Stomach (tissue), 4 donors: ENCODE measurements around the gene FGF8.

Experiments
- POLR2A ChIP-seq, 4 donors: fragments of 450-650 bp; IDR thresholded peaks; one replicate each; pipeline ENCODE4 v1.6.1; 2016; ENCODE audit warnings: antibody characterized with exemption in 4 of 4, control low read depth in 2 of 4, mild to moderate bottlenecking in 1 of 4, moderate library complexity in 1 of 4
- POLR2AphosphoS5 ChIP-seq, 3 donors: sonication (generic); formaldehyde crosslinking; IDR thresholded peaks; one replicate each; pipeline ENCODE4 v1.6.1; 2016; ENCODE audit warnings: antibody characterized with exemption in 3 of 3
- TF ChIP-seq, protein P1 (sequence below), 7 experiments: fragments of 450-650 bp in 4 of 7; fragments of 200-600 bp in 3 of 7; sonication (generic) in 3 of 7; IDR thresholded peaks; one replicate each; pipeline ENCODE4 v1.5.1; 2016 to 2019; ENCODE audit warnings: antibody characterized with exemption in 7 of 7, control low read depth in 2 of 7, mild to moderate bottlenecking in 1 of 7

DNA sequence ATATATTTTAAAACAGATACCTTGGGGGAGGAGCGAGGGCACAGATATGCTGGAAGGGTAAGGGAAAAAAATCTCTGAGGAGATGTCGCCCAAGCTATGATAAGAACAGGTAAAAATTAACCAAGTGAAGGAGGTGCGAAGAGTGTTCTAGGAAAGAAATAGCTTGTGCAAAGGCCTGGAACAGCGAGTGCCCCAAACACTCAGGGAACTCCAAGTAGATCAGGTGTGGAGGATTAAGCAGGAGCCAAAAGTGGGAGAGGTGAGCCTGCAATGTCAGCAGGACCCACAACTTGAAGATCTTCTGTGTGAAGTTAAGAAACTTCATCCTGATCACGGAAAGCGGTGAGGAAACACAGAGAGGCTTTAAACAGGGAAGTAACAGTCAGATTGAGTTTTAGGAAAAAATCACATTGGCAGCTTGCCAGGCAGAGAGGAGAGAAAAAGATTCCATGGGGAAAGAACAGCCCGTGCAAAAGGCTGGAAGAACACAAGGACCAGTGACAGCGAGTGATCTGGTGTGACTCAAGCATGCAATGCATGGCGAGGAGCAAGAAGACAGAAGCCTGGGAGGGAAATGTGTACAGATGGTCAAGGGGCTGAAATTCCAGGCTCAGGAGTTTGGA is 30.7 kb downstream of the FGF8 start:
- TF ChIP-seq, protein P1, sequence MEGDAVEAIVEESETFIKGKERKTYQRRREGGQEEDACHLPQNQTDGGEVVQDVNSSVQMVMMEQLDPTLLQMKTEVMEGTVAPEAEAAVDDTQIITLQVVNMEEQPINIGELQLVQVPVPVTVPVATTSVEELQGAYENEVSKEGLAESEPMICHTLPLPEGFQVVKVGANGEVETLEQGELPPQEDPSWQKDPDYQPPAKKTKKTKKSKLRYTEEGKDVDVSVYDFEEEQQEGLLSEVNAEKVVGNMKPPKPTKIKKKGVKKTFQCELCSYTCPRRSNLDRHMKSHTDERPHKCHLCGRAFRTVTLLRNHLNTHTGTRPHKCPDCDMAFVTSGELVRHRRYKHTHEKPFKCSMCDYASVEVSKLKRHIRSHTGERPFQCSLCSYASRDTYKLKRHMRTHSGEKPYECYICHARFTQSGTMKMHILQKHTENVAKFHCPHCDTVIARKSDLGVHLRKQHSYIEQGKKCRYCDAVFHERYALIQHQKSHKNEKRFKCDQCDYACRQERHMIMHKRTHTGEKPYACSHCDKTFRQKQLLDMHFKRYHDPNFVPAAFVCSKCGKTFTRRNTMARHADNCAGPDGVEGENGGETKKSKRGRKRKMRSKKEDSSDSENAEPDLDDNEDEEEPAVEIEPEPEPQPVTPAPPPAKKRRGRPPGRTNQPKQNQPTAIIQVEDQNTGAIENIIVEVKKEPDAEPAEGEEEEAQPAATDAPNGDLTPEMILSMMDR (IDR thresholded peaks at IDR 0.05), result no peak
- TF ChIP-seq POLR2AphosphoS5 (IDR thresholded peaks at IDR 0.05) (no peak), POLR2A (IDR thresholded peaks at IDR 0.05) (no peak)
